HG02642 (cell line): Measurements from ENCODE around the gene ADGB.
A peak's percentile ranks its signal among the peaks of the same experiment; 100 is the strongest.

ENCODE experiments used
- ATAC-seq: cut with Tn5 transposase; IDR thresholded peaks from one replicate; pipeline ENCODE4 v1.9.1; 2021; ENCODE audit warnings: mild to moderate bottlenecking; ENCODE audit not compliant: unreplicated experiment, poor library complexity

Gene ADGB

DNA sequence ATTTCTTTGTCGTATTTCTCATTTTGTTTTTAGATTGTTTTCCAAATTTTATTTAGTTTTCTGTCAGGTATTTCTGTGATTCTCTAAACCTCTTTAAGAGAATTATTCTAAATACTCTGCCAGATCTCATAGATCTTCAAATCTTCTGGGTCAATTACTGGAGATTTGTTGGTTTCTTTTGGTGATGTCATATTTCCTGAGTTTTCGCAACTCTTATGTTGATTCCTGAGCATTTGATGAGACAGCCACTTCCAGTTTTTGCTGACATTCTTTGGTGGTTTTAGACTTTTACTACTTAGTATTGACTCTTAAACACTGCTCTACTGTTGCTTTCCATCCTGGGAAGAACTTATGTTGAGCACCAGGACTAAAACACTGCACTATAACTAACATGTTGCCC is 21.9 kb downstream of the ADGB start:
- ATAC-seq, result no peak

DNA sequence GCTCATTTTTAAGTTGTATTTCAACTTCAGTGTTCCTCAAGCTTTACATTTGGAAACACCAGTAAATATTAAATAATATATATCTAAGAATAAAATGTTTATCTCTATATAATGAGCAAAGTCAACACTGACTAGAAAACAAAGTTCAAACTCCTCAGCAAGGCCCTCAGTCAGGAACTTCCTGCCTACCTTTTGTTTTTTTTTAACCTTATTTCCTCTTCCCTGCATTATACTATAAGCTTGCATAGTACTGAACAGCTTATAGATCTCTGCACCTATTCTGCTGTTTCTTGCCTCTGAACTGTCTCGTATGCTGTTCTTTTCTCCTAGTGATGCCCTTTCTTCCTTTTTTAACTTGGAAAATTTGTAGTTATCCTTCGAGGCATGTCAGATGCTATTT is 29.6 kb downstream of the ADGB start:
- no peak for ATAC-seq

DNA sequence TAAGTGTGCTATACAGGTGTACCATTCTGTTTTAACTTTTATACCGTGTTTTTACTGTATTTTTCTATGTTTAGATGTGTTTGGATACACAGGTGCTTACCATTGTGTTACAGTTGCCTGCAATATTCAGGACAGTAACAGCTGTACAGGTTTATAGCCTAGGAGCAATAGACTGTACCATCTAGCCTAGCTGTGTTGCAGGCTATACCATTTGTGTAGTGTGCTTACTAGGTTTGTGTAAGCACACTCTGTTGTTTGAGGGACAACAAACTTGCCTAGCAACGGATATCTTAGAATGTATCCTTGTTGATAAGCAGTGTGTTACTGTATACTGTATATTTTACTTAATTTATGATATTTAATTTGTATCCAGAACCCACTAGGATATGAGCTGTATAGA is 35.2 kb downstream of the ADGB start:
- no peak for ATAC-seq

DNA sequence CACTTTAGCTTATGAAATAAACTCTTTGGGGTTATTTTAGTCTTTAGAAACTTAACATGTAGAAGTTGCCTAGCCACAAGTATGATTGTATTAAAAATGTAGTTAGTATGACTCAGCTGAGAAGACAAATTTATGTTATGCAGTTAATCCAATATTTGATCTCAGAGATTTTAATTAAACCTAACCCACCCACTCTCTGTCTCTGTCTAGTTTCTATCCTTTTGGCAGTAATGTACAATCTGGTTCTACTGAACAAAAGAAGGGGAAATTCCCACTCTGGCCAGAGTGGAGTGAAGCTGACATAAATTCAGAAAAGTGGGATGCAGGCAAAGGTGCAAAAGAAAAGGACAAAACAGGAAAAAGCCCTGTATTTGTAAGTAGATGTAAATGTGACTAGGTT is 36.4 kb downstream of the ADGB start:
- no peak for ATAC-seq

DNA sequence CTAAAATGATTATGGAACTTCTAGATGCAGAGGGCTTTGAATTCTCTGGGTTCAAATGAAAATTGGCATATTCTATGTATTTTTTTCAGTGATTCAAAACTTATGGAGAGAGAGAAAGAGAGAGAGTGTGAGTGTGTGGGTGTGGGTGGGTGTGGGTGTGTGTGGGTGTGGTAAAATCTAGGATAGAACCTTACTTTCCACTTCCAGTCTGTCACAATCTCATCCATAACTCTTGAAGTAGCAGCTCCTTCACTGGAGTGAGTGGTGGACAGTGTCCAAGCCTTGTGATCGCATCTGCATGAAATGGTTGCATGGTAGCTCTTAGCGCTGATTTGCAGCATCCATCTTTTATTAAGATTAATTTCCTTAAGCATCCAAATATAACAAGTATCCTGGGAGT is 37.7 kb downstream of the ADGB start:
- no peak for ATAC-seq

DNA sequence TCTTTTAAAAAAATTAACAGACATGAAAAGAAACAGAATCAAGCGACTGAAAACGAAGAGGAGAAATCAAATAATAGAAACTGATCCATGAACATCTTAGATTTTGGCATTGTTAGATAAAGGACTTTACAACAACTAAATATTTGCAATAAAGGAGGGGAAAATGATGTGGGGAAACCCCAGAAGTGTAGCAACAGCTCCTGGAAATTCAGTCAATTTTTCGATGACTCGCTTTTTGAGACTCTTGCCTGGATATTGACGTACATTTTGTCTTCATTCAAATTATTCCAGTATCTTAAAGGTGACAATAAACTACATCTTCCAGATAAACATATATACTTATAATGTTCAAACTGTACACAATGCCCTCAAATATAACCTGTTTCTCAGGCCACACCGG is 44.1 kb downstream of the ADGB start:
- no peak for ATAC-seq

DNA sequence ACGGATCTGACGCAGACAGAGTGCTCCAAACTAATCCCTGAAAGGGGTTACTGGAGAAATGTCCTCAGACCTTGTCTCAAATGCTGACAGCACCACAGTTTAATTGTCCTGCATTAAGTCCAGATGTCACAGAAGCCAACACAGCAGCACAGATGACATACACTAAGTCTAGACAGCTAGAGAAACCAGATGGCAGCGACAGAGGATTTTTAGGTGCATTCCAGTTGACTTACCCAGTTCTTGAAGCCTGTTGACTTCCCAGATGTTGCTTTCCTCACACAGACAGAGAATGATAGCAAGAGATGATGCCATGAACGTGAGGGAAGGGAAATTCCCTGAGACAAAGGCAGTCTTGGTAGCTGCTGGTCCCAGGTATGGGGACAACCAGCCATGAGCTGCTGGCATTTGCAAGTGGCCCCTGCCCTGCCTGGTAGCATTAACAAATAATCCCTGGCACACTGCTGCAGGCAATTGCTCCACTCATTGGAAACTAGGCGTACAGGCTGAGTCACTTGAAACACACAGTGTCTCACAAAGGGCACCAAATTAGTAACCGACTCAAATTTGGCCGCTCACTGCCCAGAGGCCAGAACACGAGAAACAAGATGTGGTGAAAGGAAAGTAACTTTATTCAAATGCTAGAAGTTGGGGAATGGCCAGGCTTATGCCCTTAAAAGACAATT is 52.2 kb downstream of the ADGB start:
- ATAC-seq, result no peak

DNA sequence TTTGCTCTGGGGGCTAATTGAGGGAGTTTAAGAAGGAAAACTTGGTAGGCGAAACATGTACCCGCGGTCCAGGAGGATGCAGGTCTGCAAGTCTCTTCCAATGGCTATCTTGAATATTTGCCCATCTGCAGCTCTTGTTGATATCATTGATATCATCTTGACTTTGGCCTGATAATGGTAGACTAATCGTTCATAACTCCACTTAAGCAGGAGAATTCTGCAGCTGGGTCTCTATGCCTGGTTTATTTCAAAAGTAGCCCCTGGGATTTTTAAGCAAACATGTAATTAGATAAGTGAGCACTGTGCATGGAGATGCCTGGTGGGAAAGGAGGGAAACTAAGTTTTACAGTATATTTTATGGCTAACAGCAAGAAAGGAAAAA is 52.7 kb downstream of the ADGB start:
- no peak for ATAC-seq

DNA sequence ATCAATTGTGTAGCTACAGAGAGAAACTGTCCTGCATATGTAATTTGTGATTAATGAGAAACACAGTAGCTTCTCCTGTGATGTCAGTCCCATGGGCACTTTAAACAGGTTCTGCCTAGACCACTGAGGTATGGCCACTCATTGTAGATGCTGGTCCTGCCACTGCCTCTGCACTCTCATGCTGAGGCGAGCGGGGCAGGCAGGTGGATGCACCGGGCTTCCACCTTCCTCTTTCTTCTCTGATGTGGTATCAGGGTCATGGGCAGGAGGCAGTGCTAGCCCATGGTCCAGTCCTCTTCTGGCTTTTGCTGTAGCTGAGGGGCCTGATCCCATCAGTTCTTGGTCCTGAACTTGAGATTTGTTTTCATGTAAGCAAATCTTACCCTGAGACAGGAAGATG is 58.7 kb downstream of the ADGB start:
- no peak for ATAC-seq

DNA sequence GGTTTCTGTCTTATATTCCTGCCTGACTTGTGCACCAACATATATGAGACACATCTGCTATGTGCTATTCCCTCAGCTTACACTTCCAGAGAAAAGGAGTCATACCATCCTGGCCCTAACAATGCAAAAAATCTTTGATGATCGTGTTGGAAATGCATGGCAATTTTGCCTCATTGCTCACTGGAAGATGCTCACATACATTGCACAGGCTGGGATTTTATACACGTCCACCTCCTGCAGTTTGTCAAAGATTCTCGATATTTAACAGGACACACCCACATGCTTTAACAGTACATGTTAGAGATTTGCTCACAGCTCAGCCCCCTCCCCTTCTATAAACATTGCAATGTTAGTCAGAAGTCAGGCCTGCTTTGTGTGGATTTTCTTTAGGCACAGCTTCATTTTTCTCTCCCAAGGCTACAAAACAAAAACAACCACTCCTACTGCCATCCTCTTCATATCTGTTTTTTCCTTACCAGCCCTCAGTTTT is 66.1 kb downstream of the ADGB start:
- no peak for ATAC-seq

DNA sequence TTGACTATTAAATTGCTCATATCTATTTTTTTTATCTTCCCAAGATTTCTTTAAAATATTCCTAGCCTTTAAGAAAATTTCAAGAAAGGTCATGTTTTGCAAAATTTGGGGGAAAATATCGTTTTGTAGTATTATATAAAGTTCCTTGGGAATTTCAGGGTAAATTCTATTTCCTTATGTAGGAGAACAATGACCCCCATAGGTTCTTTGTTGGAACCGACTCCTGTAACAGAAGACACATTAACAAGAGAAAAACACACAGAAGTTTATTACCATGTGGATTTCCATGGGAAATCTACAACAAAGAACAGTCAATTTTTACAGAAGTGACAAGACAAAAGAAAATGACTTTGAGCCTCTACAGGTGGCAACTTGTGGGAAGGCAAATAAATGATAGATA is 68.1 kb downstream of the ADGB start:
- no peak for ATAC-seq

DNA sequence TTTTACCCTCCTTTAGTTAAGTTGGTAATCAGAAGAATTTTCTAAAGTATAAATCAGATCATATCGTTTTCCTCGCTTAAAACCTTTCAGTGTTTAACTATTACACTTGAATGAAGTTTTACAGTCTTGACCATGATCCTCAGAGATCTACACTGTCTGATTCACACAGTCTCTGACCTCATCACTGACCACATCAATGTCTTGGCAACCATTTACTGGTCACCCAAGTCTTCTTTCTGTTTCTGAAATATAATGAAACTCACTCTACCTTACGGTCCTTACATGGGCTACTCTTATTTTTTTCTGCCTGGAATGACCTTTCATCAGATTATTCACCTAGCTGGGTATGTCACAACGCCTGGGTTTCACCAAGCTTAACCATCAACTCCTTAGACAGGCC is 71.4 kb downstream of the ADGB start:
- no peak for ATAC-seq

DNA sequence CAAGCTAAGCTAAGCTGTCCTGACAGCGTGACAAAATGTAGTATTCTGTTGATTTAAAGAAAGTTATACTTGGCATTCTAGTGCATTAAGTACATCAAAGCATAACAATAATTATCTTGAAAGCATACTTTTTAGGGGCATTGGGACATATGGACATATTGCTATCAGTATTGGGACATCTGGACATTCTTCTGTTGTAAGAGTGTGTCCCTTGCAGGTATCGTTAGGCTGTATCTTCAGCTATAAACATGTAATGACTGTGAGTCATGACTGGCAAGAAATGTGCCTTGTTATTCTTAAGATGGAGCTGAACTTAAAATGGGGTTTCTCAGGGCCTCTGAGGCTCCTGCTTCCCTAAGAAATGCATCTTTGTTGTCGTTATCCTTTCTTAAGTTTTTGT is 74.3 kb downstream of the ADGB start:
- no peak for ATAC-seq

DNA sequence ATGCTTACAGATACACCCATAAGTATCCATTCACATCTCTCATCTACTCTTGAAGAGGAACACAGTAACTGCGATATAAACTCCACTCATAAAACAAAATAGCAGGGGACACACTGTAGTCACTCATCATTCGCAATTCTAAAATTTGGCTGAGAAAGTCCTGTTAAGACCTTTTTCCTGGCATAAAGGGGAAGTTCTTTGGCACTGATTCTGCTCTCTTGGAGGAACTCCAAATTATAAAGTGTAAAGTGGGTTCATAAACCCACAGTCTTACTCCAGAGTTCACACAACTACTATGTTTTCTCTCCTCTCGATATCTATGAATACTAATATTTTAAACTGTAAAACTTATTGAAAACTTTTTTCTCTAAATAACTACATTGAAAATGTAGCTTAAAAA is 80.6 kb downstream of the ADGB start:
- ATAC-seq, result no peak

DNA sequence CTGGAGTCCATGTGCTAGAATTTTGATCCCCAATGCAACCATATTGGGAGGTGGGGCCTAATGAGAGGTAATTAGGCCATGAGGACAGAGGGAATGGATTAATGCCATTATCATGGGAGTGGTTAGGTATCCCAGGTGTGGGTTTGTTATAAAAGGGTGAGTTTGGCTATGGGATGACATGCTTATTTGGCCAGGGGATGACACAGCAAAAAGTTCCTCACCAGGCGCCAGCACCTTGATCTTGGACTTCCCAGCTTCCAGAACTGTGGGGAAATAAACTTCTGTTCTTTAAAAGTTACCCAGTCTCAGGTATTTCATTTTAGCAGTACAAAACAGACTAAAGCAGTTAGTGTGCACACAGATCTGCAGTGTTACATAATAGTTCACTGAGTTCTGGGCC is 84.1 kb downstream of the ADGB start:
- ATAC-seq, result no peak

DNA sequence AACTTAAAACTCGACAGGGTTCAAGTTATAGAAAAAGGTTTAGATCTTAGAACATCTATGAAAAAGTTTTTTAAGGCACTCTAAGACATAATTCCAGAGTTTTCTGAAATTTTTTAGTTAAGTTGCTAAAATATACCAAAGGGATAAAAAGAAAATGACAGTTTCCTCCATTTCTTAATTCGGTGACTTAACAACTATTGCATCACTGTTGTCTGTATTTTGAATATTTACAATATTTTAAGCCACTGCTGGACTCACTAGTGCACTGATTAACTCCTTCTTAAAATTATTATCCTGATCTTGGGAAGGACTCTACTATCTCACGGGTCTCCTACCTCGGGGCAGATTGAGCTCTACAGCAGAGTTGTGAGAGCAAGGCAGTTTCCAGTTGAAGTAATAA is 91.0 kb downstream of the ADGB start:
- no peak for ATAC-seq

DNA sequence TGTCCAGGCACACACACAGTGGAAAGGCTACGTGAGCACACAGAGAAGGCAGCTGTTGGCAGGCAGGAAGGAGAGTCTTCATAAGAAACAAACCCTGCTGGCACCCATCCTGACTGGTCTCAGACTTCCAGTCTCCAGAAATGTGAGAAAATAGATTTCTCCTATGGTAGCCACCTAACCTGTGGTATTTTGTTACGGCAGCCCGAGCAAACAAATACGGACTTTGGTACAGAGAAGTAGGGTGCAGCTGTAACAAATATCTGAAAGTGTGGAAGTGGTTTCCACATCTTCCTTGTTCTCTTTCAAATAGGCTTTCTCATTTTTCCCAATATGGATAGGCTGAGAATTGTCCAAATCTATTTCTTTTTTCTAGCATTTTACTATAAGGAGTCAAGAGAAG is 94.6 kb downstream of the ADGB start:
- no peak for ATAC-seq

DNA sequence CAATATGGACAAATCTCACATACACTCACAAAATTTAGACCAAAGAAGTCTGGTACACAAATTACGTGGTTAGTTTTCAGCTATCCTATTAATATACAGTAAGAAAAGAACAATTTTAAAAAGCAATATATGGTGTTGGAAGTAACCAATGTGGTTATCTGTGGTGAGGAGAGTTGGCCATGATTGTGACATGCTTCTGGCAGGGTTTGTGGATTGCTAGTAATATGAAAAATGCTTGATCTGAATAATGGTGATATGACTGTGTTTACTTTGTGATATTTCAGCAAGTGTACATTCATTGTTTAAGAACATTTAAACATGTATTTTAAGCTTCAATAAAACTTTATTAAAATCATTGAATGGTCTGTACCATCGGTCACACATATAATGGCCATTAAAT is 99.1 kb downstream of the ADGB start:
- ATAC-seq, result no peak

DNA sequence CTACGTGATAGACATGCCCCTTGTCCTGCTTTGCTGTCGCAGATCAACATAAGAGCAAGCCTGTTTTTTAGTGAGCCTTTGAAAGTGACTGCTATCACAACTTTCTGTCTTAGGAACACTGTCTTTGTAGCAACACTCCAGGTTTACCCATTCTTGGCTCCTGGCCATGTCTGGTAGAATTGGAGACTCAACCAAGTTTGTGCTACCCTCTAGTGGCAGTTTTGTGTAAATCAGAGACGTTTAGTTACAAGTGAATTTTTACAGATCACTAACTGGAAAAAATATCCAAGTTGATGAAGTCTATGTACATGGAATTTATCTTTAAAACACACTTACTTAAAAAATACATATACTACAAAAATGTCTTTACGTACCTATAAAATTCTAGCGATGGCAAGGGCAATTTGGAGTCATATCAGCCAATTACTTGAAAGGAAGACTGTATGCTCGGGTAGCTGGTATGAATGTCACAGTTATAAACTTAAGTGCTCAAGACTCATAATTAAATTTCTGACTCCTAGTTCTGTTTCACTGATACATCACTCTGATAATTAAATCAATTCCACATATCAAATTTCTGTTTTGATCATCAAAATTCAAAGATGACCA is 101.4 kb downstream of the ADGB start:
- peak; percentile 86 for ATAC-seq

DNA sequence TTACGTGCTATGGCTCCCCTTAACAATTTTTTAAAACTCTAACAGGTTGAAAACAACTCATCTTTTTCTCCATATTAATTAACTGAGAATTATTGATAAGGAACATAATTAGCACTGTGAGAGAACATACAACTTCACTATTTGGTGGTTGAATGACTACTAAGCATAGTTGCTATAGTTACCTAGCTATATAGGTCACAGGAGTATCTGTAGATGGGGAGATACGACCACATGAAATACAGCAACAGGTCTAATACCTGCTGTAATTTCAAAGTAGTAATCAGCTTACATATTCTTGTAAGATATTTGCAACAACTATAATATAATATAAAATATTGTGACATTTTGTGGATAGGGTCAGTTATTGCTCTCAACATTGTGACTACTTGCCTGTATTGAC is 102.9 kb downstream of the ADGB start:
- no peak for ATAC-seq

DNA sequence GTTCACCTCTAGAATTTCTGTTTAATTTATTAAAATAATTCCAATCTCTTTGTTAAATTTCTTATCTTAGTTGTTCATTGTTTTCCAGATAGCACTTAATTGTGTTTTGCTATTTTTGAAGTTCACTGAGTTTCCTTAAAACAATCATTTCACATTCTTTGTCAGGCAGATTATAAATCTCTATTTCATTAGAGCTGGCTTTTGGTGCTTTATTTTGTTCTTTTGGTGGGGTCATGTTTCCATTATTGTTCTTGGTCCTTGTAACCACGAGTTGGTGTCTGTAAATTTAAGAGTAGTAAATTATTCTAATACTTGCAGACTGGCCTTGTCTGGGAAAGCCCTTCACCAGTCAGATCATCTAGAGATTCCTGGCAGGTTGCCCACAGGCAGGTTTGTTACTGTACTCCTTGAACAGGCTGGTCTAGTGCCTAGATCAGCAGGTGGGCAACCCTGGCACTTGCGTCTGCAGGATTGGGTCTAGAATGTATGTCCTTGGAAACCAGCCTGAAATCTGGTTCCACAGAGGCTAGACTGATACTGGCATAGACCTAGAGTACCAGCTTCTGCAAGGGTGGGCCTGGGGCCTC is 110.4 kb downstream of the ADGB start:
- no peak for ATAC-seq

DNA sequence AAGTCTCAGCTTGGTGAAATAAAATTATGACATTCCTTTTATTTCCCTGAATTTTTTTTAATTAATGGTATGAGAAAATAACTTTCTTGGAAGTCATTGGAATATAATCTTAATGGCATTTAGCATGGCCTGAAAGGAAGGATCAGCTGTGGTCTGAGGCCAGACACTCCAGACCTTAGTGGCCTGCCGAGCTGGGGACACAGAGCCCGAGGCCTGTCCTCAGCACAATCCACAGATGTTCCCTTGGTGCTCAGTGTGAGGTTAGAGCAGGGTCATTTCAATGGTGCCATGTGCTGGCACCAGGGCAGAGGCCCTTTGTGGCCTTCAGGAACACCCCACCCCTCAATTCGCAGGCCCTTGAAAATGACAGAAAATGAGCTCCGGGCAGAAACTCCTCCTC is 120.6 kb downstream of the ADGB start:
- no peak for ATAC-seq
